Activated T-helper 1 cell treated with anti-CD3 and anti-CD28 coated beads, Interleukin-2, amount 50 U/mL, for 16 hours (primary cell): ENCODE results near the gene ALDH1B1.

Experiments
- DNase-seq, 2 donors: peaks; one replicate each; pipeline ENCODE4 v3.0.0-alpha.2; 2020; ENCODE audit warnings: low read depth in 1 of 2, low spot score in 1 of 2

The ALDH1B1 gene

DNA sequence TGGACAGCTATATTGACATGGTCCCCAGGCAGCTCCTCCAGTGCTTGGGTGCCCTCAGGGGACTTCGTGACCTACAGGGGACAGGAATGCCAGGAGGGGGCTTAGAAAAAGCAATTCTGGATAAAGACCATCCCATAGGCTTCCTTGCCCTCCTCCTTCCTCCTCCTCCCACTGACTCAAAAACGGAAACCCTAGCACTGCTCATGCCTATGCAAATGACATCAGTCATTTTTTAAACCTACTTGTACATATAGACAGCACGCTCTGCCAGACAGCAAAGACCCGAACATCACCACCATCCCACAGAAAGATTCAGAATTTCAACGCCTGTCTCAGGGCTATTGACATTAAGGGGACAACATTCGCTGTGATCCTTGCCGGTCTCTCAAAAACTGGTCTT, 20.8 kb downstream of the ALDH1B1 start:
- DNase-seq: no peak

- no peak for DNase-seq
Observed at GRCh38 chr9:38414040-38414723, 21.7 kb downstream of the ALDH1B1 start.

- no peak for DNase-seq
Observed at GRCh38 chr9:38415856-38416255, 23.4 kb downstream of the ALDH1B1 start.

DNA sequence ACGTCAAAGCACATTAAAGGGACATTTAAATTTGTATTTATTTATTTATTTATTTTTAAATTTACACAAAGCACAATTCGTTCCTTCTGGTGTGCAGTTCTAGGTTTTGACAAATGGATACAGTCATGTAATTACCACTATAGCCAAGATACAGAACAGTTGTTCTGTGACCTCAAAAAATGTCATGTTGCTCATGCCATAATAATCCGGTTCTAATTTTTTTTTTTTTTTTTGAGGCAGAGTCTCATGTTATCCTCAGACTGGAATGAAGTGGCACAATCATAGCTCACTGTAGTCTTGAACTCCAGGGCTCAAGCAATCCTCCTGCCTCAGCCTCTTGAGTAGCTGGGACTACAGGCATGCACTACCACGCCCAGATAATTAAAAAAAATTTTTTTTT, 24.0 kb downstream of the ALDH1B1 start:
- DNase-seq: no peak

DNA sequence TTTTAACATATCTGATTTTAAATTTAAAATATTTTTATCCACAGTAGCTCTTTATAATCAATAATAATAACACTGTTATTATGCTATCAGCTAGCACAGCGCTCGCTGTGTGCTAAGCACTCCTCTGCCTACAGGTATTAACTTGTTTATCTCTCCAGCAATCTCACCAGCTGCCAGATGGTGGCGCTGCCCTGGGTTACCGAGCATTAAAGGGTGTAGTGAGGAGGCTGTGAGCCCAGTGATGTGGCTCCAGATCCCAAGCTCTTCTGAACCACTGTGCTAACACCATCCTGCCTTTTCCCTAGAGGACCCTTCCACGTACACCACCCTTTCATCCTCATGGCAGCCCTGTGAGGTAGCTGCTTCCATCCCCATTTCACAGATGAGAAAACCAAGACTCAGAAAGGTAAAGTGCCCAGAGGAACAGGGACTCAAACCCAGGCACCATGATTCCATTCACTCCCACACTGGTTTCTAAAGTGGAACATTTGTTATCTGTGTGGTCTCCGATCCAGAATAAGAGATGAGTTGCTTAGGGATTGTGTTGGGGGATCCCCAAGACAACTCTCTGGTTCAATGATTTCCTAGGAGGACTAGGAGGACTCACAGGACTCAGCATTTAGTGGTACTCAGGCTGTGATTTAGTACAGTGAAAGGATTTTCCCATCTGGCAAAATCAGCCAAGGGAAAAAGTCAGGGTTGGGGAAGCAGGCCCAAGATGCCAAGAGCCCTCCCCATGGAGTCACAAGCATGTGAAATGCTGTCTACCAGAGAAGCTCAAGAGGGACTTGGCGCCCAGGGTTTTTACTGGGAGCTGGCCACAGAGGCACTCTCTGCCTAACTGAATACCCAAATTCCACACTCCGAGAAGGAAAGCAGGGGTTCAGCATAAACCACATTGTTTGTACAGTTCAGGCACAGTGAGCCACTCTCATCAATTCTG, 24.8 kb downstream of the ALDH1B1 start:
- DNase-seq: no peak

- no peak for DNase-seq
Observed at GRCh38 chr9:38418366-38418765, 25.9 kb downstream of the ALDH1B1 start.

DNA sequence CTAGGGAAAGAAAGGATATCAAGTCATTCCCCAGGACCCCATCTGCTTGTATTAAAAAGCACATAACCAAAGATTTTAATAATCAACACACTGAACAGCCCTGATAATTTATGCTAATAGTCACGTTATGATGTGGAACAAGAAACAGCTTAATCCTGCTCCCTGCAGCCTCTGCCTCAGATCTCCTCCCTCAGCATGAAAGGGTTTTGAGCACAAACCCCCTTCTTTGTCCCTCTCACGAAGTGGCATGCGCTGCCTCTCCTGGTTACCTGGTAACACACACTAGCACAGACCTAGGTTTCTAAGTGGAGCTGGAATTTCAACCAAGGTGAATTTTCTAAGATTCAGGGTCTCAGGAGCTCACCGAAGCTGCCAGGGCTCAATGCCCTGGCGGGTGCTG, 26.7 kb downstream of the ALDH1B1 start:
- no peak for DNase-seq

- DNase-seq: no peak
Observed at GRCh38 chr9:38421498-38422211, 29.2 kb downstream of the ALDH1B1 start.

GRCh38 chr9:38422555-38423260, 30.2 kb downstream of the ALDH1B1 start:
- no peak for DNase-seq

DNA sequence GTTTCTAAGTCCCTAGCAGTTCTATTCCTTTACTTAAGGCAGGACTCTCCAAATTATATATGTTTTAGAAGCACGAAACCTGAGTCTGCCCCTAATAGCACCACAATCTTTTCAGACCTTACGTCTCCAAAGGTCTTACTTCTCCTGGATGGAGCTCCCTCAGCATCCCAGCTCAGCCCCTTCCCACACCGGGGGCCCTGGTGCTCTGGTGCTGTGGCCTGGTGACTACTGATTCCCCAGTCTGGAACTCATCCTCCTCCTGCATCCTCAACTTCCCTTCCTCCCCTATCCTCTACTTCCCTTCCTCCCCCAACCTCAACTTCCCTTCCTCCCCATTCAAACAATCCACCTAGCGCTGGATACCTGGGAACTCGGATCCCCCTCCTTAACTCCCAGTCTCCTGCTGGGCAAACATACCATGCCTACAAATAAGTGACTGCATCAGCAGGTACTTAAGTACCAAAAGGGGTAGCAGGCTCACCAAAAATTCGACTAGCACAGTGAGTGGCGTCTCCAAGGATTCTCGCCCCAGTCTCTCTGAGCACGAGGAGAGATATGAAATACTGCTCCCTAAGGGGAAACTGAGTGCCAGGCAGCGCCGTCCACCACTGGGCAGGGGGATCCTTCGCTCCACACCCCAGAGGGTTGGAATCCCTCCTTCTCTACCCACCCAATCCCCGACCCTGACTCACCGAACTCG, 30.9 kb downstream of the ALDH1B1 start:
- no peak for DNase-seq

GRCh38 chr9:38423973-38424843, 31.7 kb downstream of the ALDH1B1 start, which contains the start of gene IGFBPL1:
Gene IGFBPL1, minus strand, starts transcription at chr9:38424454. Its CDS starts 30 bp downstream, at chr9:38424424.
- DNase-seq: no peak

- no peak for DNase-seq
Observed at GRCh38 chr9:38424918-38425317, 32.4 kb downstream of the ALDH1B1 start.

DNA sequence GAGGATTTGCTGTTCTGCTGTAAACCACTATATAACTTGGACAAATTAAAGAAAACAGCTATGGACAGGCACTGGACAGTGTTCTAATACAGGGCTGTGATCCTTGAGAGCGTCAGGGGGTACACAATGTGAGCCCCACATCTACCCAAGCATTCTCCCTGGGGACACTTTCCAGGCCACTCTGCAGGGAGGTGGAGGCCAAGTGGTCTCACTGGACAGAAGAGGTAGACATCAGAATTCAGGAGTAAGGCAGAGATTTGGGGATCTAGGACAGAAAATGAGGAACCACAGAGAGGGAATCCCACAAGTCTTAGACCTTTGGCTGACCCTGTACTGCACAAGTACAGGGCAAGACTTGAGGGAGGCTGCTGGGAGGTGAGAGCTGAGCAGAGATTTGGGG, 35.6 kb downstream of the ALDH1B1 start:
- no peak for DNase-seq

DNA sequence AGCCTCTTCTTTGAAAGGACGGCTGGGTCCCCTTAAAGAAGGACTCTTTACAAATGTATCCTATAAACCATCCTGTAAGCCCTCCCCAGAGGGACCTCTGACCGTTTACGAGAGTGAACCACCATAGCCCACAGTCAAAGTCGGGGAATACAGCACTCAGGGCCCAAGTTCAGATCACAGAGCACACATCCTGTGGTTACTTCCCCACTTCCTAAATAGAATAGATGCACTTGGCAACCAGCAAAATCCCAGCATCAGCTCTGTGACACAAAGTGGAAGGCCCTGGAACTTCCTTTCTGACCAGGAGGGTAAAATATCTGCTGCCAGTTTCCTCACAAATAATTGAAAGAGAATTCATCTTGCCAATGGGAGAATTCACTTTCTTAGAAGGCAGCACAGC, 38.6 kb downstream of the ALDH1B1 start:
- DNase-seq: no peak

DNA sequence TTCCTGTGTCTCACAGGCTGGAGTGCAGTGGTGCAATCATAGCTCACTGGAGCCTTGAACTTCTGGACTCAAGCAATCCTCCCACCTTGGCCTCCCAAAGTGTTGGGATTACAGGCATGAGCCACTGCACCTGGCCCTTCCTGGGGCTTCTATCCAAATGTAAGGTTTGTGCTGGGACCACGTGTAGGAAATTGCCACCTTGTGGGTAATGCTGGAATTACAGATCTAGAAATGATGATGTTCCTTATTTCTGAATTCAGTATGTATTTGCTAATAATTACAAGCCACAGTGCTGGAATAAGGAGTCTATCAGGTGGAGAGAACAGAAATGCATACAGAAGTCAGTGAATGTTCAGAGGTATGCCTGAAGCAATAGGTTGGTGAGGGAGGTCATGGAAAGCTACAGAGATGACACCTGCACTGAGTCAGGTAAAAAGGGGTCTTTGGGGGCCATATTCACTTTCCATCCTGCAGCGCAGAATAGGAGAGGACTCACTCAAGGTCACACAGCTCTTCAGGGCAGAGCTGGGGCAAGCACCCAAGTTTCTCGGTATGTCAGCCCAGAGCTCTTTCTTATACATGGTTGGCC, 40.5 kb downstream of the ALDH1B1 start:
- no peak for DNase-seq

GRCh38 chr9:38434365-38434764, 41.9 kb downstream of the ALDH1B1 start:
- DNase-seq: no peak

GRCh38 chr9:38434853-38435252, 42.4 kb downstream of the ALDH1B1 start:
- no peak for DNase-seq

GRCh38 chr9:38435521-38435920, 43.0 kb downstream of the ALDH1B1 start:
- no peak for DNase-seq

GRCh38 chr9:38436708-38437107, 44.2 kb downstream of the ALDH1B1 start:
- no peak for DNase-seq
